A673 (cell line): Measurements from ENCODE around the gene LILRB3.

Source experiments
- CTCF ChIP-seq: fragments of 300-800, 200-600 bp; sonication (generic); conservative IDR thresholded peaks from 2 replicates; pipeline ENCODE4 v1.5.1; 2017; ENCODE audit warnings: low read depth, mild to moderate bottlenecking, antibody characterized with exemption, low read length, moderate library complexity, mixed read lengths
- EZH2 ChIP-seq: fragments of 200-600 bp; sonication (generic); IDR thresholded peaks from 2 replicates; pipeline ENCODE4 v1.6.1; 2017; ENCODE audit warnings: borderline replicate concordance, low read depth, mild to moderate bottlenecking, mixed read lengths, antibody characterized with exemption, low read length; ENCODE audit not compliant: poor library complexity, severe bottlenecking

- TF ChIP-seq EZH2 (no peak), CTCF (no peak)
Measured at GRCh38 chr19:54203151-54203611, 19.6 kb downstream of the LILRB3 start.
